SK-N-SH (cell line): Measurements from ENCODE around the gene SCN4B. TPM values are rescaled to one million over a fixed set of nuclear protein-coding genes. Genes with fewer than 3 reads are reported as not detected.

Experiments
- CTCF ChIA-PET: fragments of 300-600, 350-600 bp; formaldehyde crosslinking; extraction: SDS; loops from one replicate; lab custom pipeline; 2021; lab: Yijun Ruan, JAX
- POLR2A ChIA-PET: fragments of 350-600 bp; sonication (Branson Sonifier 250); formaldehyde crosslinking; extraction: SDS; loops from one replicate; lab custom pipeline; 2020; ENCODE audit warnings: antibody characterized with exemption, inconsistent platforms; lab: Yijun Ruan, JAX
- DNase-seq: peaks from one replicate; pipeline ENCODE4 v3.0.0; 2012
- H2AFZ ChIP-seq: fragments of 200-600 bp; sonication (generic); 2 replicates; pipeline ENCODE4 v1.8.1; 2016; ENCODE audit warnings: antibody characterized with exemption, mild to moderate bottlenecking, low read depth
- H3F3A ChIP-seq: fragments of 200-600 bp; sonication (generic); replicated peaks from 2 replicates; pipeline ENCODE3; 2016; ENCODE audit warnings: antibody characterized with exemption, mild to moderate bottlenecking; ENCODE audit not compliant: insufficient read depth
- H3K27ac ChIP-seq, 2 experiments: fragments of 200-500 bp in 1 of 2; fragments of 200-600 bp in 1 of 2; sonication (Bioruptor generic) in 1 of 2; sonication (generic), shearing (Covaris generic) in 1 of 2; 2 replicates each; pipeline versions ENCODE4 v1.5.1 to v1.6.1; 2014 to 2016; ENCODE audit warnings: low read depth in 2 of 2, inconsistent platforms in 1 of 2, low read length in 1 of 2, mild to moderate bottlenecking in 1 of 2, mixed read lengths in 1 of 2
- H3K27me3 ChIP-seq: fragments of 200-600 bp; sonication (generic), shearing (Covaris generic); 2 replicates; pipeline ENCODE4 v1.6.1; 2016; ENCODE audit warnings: mixed run types; ENCODE audit not compliant: insufficient read depth
- H3K36me3 ChIP-seq, 2 experiments: fragments of 200-500 bp in 1 of 2; fragments of 200-600 bp in 1 of 2; sonication (Bioruptor generic) in 1 of 2; sonication (generic) in 1 of 2; replicated peaks in 1 of 2; 2 replicates each; pipeline versions ENCODE3 to v1.5.1; 2014 to 2016; ENCODE audit warnings: low read length in 1 of 2, mild to moderate bottlenecking in 1 of 2; ENCODE audit not compliant: insufficient read depth in 2 of 2, control insufficient read depth in 1 of 2
- H3K4me1 ChIP-seq, 2 experiments: fragments of 200-500 bp in 1 of 2; fragments of 200-600 bp in 1 of 2; sonication (Bioruptor generic) in 1 of 2; sonication (generic), shearing (Covaris generic) in 1 of 2; 2 replicates each; pipeline versions ENCODE4 v1.5.1 to v1.6.1; 2014 to 2016; ENCODE audit warnings: low read depth in 1 of 2, low read length in 1 of 2, mixed run types in 1 of 2; ENCODE audit not compliant: insufficient read depth in 2 of 2, control insufficient read depth in 1 of 2
- H3K4me2 ChIP-seq: fragments of 200-600 bp; sonication (generic), shearing (Covaris generic); 2 replicates; pipeline ENCODE4 v1.6.1; 2017; ENCODE audit warnings: mixed run types
- H3K4me3 ChIP-seq, 2 experiments: fragments of 200-500 bp in 1 of 2; fragments of 200-600 bp in 1 of 2; sonication (Bioruptor generic) in 1 of 2; sonication (generic), shearing (Covaris generic) in 1 of 2; 2 replicates each; pipeline versions ENCODE4 v1.5.1 to v1.8.1; 2014 to 2016; ENCODE audit warnings: low read depth in 2 of 2, inconsistent platforms in 1 of 2, low read length in 1 of 2, mild to moderate bottlenecking in 1 of 2, mixed read lengths in 1 of 2, moderate library complexity in 1 of 2
- H3K79me2 ChIP-seq: fragments of 200-600 bp; sonication (generic); 2 replicates; pipeline ENCODE4 v1.8.1; 2017; ENCODE audit warnings: mild to moderate bottlenecking; ENCODE audit not compliant: insufficient read depth
- H3K9ac ChIP-seq: fragments of 200-600 bp; sonication (generic); 2 replicates; pipeline ENCODE4 v1.6.1; 2017; ENCODE audit warnings: mixed run types
- H3K9me2 ChIP-seq: fragments of 200-600 bp; sonication (generic); 2 replicates; pipeline ENCODE4 v1.6.1; 2017; ENCODE audit warnings: mixed run types
- H3K9me3 ChIP-seq: fragments of 200-600 bp; sonication (generic); 2 replicates; pipeline ENCODE4 v1.6.1; 2017; ENCODE audit warnings: mixed run types, mild to moderate bottlenecking, moderate library complexity
- H4K20me1 ChIP-seq: fragments of 200-600 bp; sonication (generic); 2 replicates; pipeline ENCODE4 v1.6.1; 2017; ENCODE audit warnings: mild to moderate bottlenecking, mixed run types; ENCODE audit not compliant: insufficient read depth
- EZH2phosphoT487 ChIP-seq: fragments of 200-600 bp; sonication (generic); IDR thresholded peaks from 2 replicates; pipeline ENCODE4 v1.6.1; 2017; ENCODE audit warnings: low read depth, mixed run types, mild to moderate bottlenecking, antibody characterized with exemption, moderate library complexity, borderline replicate concordance
- FOXJ3 ChIP-seq: sonication (generic); formaldehyde crosslinking; IDR thresholded peaks from 2 replicates; pipeline ENCODE4 v1.5.1; 2020; ENCODE audit warnings: mild to moderate bottlenecking, missing genetic modification reagents
- FOXM1 ChIP-seq: IDR thresholded peaks from 2 replicates; pipeline ENCODE4 v1.4.0; 2012; ENCODE audit warnings: low read depth, mild to moderate bottlenecking
- NFIC ChIP-seq: IDR thresholded peaks from 2 replicates; pipeline ENCODE4 v1.4.0; 2012; ENCODE audit warnings: borderline replicate concordance
- NRF1 ChIP-seq: IDR thresholded peaks from 2 replicates; pipeline ENCODE4 v1.6.1; 2012; ENCODE audit warnings: low read depth, mild to moderate bottlenecking, low read length
- WGBS: methylation state at CpG from one replicate; pipeline ENCODE4 v1.1.6; 2017; ENCODE audit warnings: low lambda C conversion rate; 5-methylcytosine and 5-hydroxymethylcytosine counted together
- polyA plus RNA-seq, 3 experiments: library from polyadenylated mRNA; depleted of rRNA; stranded (reverse); fragments of >200 nt; gene quantifications; 2 replicates each; pipeline ENCODE4 v1.2.3, GENCODE V29; 2012
- TF ChIP-seq, protein P1 (sequence below): fragments of 200-600 bp; sonication (generic); IDR thresholded peaks from 2 replicates; pipeline ENCODE4 v1.6.1; 2017; ENCODE audit warnings: antibody characterized with exemption, mild to moderate bottlenecking, moderate library complexity
- TF ChIP-seq, protein P2 (sequence below): fragments of 150-350 bp; IDR thresholded peaks from 2 replicates; pipeline ENCODE4 v1.6.1; 2016; ENCODE audit warnings: mild to moderate bottlenecking, low read depth, low read length
- TF ChIP-seq, protein P3 (sequence below): fragments of 150-350 bp; IDR thresholded peaks from 2 replicates; pipeline ENCODE4 v1.6.1; 2017; ENCODE audit warnings: antibody characterized with exemption, low read length, low read depth, borderline replicate concordance
- TF ChIP-seq, protein P4 (sequence below): IDR thresholded peaks from 2 replicates; pipeline ENCODE4; 2012

Gene SCN4B
- polyA plus RNA-seq, 1 of the 3 experiments (the other 2 are of a cell fraction), result 1.2 TPM

DNA sequence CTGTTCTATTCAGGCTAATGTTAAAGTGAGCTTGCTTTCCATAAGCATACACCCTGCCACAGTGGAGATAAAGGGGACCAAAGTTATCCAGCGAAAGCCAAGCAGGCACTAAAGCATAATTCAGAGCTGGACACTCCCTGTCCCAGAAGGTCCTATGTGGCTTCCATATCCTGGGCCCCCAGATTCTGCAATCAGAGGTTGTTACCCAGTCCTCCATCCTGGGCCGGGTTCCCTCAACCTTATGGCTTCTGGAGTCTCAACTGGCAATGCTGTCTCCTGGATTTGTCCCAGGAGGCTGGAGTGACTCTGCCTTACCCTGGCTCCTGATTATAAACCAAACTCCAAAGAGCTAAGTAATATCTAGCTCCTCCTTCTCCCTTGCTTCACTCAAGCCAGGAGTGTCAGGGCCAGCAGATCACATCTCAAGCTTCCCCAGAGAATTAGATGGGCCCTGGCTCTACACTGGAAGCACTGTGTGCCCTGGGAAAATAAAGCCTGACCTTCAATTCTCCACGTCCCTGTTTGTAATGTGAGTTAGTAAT, 51.9 kb downstream of the SCN4B start (continued):
- TF ChIP-seq, protein P1, sequence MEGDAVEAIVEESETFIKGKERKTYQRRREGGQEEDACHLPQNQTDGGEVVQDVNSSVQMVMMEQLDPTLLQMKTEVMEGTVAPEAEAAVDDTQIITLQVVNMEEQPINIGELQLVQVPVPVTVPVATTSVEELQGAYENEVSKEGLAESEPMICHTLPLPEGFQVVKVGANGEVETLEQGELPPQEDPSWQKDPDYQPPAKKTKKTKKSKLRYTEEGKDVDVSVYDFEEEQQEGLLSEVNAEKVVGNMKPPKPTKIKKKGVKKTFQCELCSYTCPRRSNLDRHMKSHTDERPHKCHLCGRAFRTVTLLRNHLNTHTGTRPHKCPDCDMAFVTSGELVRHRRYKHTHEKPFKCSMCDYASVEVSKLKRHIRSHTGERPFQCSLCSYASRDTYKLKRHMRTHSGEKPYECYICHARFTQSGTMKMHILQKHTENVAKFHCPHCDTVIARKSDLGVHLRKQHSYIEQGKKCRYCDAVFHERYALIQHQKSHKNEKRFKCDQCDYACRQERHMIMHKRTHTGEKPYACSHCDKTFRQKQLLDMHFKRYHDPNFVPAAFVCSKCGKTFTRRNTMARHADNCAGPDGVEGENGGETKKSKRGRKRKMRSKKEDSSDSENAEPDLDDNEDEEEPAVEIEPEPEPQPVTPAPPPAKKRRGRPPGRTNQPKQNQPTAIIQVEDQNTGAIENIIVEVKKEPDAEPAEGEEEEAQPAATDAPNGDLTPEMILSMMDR, result no peak
- no peak for TF ChIP-seq FOXJ3 (CRISPR knock-in tag)

DNA sequence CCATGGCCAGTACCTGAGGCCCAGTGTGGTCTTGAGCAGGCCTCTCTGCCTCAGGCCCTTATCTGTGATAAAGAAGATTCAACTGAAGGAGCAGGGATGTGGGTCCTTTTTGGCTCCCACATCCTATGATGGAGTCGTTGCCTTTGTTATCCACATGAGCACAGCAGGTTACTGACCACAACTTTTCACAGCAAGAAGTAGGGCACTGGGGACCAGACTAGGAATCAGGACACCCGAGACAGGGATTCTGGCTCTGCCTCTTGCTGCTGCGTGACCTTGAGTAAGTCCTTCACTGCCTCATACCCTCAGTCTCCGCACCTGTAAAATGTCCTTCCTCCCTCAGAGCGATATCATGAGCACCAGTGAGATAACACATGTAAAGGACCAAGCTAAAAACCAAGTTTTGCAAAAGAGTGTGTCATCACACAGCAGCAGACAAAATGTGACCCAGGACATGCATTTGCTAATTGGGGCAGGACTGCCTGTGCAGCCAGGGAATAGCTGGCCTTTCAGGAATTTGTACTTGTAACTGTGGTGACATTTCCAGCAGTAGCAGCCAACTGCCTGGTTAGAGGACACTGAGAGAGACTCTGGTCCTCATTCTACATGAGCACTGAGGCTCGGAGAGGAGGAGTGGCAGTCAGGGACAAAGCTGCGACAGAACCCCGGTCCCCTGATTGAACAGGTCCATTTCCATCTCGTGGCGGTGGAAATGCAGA, 52.6 kb downstream of the SCN4B start:
- Histone ChIP-seq H2AFZ (no peak overlapping the region), H3K9me2 (no peaks in the 10 kb centered on the region), H3K79me2 (no peaks in the 10 kb centered on the region), H3K27ac (no peak overlapping the region), H3K9me3 (no peaks in the 10 kb centered on the region), H3K27me3 (no peaks in the 10 kb centered on the region; the same call in 1 of the 2 replicates), H4K20me1 (no peaks in the 10 kb centered on the region), H3K9ac (no peak overlapping the region), H3K4me2 (no peak overlapping the region), H3F3A (no peaks in the 10 kb centered on the region), H3K36me3 (no peaks in the 10 kb centered on the region), H3K4me1 (no peaks in the 10 kb centered on the region), H3K4me3 (no peak overlapping the region)
- ChIA-PET CTCF (interaction anchor here (1.0 kb wide), 1 partner anchor 142 kb away, joined by 4 read pairs; no protein-coding TSS in a partner anchor), POLR2A (interaction anchor here (0.8 kb wide), 1 partner anchor 42 kb away, joined by 3 read pairs; no protein-coding TSS in a partner anchor)
- TF ChIP-seq, protein P2, sequence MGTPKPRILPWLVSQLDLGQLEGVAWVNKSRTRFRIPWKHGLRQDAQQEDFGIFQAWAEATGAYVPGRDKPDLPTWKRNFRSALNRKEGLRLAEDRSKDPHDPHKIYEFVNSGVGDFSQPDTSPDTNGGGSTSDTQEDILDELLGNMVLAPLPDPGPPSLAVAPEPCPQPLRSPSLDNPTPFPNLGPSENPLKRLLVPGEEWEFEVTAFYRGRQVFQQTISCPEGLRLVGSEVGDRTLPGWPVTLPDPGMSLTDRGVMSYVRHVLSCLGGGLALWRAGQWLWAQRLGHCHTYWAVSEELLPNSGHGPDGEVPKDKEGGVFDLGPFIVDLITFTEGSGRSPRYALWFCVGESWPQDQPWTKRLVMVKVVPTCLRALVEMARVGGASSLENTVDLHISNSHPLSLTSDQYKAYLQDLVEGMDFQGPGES, result no peak
- no peak for TF ChIP-seq FOXM1
- TF ChIP-seq EZH2phosphoT487, result no peak
- TF ChIP-seq, protein P1, result no peak
- TF ChIP-seq, protein P3, sequence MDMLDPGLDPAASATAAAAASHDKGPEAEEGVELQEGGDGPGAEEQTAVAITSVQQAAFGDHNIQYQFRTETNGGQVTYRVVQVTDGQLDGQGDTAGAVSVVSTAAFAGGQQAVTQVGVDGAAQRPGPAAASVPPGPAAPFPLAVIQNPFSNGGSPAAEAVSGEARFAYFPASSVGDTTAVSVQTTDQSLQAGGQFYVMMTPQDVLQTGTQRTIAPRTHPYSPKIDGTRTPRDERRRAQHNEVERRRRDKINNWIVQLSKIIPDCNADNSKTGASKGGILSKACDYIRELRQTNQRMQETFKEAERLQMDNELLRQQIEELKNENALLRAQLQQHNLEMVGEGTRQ, result no peak
- no peak for TF ChIP-seq NRF1
- TF ChIP-seq, protein P4, sequence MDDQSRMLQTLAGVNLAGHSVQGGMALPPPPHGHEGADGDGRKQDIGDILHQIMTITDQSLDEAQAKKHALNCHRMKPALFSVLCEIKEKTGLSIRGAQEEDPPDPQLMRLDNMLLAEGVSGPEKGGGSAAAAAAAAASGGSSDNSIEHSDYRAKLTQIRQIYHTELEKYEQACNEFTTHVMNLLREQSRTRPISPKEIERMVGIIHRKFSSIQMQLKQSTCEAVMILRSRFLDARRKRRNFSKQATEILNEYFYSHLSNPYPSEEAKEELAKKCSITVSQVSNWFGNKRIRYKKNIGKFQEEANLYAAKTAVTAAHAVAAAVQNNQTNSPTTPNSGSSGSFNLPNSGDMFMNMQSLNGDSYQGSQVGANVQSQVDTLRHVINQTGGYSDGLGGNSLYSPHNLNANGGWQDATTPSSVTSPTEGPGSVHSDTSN, result no peak
- TF ChIP-seq FOXJ3 (CRISPR knock-in tag), result no peak
- no peak for TF ChIP-seq NFIC
- 57% methylated on average over 10 of the region's 10 CpGs for WGBS
- DNase-seq, result no peak
